Spleen (tissue), 11 donors: ENCODE data around the gene CROCC2. TPM values are rescaled to one million over a fixed set of nuclear protein-coding genes. Genes with fewer than 3 reads are reported as not detected.

Source experiments
- DNase-seq: peaks from one replicate; pipeline ENCODE4 v3.0.0-alpha.2; 2020
- H3K27ac ChIP-seq, 8 donors: fragments of 200-600 bp; sonication (generic) in 7 of 8; 1 replicate in 4 of 8; 2 replicates in 4 of 8; pipeline versions ENCODE4 v1.5.0 to v1.8.0; 2016 to 2021; ENCODE audit warnings: inconsistent platforms in 4 of 8, mild to moderate bottlenecking in 4 of 8, moderate library complexity in 1 of 8
- H3K27me3 ChIP-seq, 7 donors: fragments of 200-600 bp; sonication (generic) in 6 of 7; replicated peaks in 1 of 7; 1 replicate in 4 of 7; 2 replicates in 3 of 7; pipeline versions ENCODE4 v1.5.0 to v1.8.0; 2016 to 2021; ENCODE audit warnings: inconsistent platforms in 3 of 7, mild to moderate bottlenecking in 1 of 7
- H3K36me3 ChIP-seq, 6 donors: fragments of 200-600 bp; sonication (generic) in 5 of 6; 1 replicate in 4 of 6; 2 replicates in 2 of 6; pipeline versions ENCODE4 v1.5.0 to v1.8.0; 2016 to 2021; ENCODE audit warnings: inconsistent platforms in 2 of 6
- H3K4me1 ChIP-seq, 6 donors: fragments of 200-600 bp; sonication (generic) in 5 of 6; 1 replicate in 3 of 6; 2 replicates in 3 of 6; pipeline versions ENCODE4 v1.5.0 to v1.8.0; 2016 to 2021; ENCODE audit warnings: inconsistent platforms in 3 of 6
- H3K4me3 ChIP-seq, 8 donors: fragments of 200-600 bp; sonication (generic) in 7 of 8; 1 replicate in 4 of 8; 2 replicates in 4 of 8; pipeline versions ENCODE4 v1.5.0 to v1.8.0; 2016 to 2021; ENCODE audit warnings: inconsistent platforms in 4 of 8, mild to moderate bottlenecking in 4 of 8, moderate library complexity in 2 of 8
- H3K9me3 ChIP-seq, 8 donors: fragments of 200-600 bp; sonication (generic) in 7 of 8; 1 replicate in 4 of 8; 2 replicates in 4 of 8; pipeline versions ENCODE4 v1.5.0 to v1.8.0; 2016 to 2021; ENCODE audit warnings: inconsistent platforms in 4 of 8
- POLR2A ChIP-seq, 3 donors: fragments of 450-650 bp; IDR thresholded peaks; one replicate each; pipeline ENCODE4 v1.5.1; 2017; ENCODE audit warnings: antibody characterized with exemption in 3 of 3, mild to moderate bottlenecking in 1 of 3
- POLR2AphosphoS5 ChIP-seq, 3 donors: sonication (generic); formaldehyde crosslinking; IDR thresholded peaks; one replicate each; pipeline ENCODE4 v1.5.1; 2017; ENCODE audit warnings: antibody characterized with exemption in 3 of 3
- WGBS, 5 donors: extraction: QIAGEN DNeasy Blood & Tissue Kit in 3 of 5; methylation state at CpG; one replicate each; pipeline versions ENCODE4 v1.1.5 to v1.1.7; 2013 to 2018; 5-methylcytosine and 5-hydroxymethylcytosine counted together
- intact Hi-C: fragments of 100-400 bp; cut with DNase I; formaldehyde crosslinking; loops from one replicate; pipeline ENCODE4 v1.15.0; 2023; ENCODE audit warnings: low total_unique reads
- polyA plus RNA-seq, 3 donors: library from polyadenylated mRNA; stranded (reverse); fragments of 200-250 nt; gene quantifications; one replicate each; pipeline ENCODE4 v1.2.1, GENCODE V29; 2013
- total RNA-seq, 7 donors: library from RNA; depleted of rRNA in 3 of 7; stranded (reverse); fragments of >200 nt in 3 of 7; fragmentation: NEBNext Ultra II Directional in 4 of 7; extraction: Animal tissue kit (Norgen Biotek cat#: 25700) in 4 of 7; gene quantifications; one replicate each; pipeline versions ENCODE4 v1.1.0 to v1.2.1, GENCODE V29; 2016 to 2021
- TF ChIP-seq, protein P1 (sequence below), 11 experiments: fragments of 200-600 bp in 7 of 11; fragments of 450-650 bp in 4 of 11; sonication (generic) in 4 of 11; IDR thresholded peaks in 8 of 11; conservative IDR thresholded peaks in 3 of 11; 1 replicate in 7 of 11; 2 replicates in 4 of 11; pipeline versions ENCODE4 v1.4.0 to v1.8.0; 2016 to 2021; ENCODE audit warnings: antibody characterized with exemption in 11 of 11, inconsistent platforms in 4 of 11, mild to moderate bottlenecking in 1 of 11
- donor health status: healthy with polysubstance abuse.
- donor health status: DM: no; HTN: no; CAD: no; lungs with moderate emphysema.
- donor health status: DM: no; HTN: no; CAD: no.
- donor health status: Bipolar disorder and iron deficiency.
- donor health status: healthy.
- donor health status: DM: no; HTN: no; CAD: no.
- donor health status: DM: yes; HTN: yes; CAD: no.

CROCC2 gene
- total and polyA plus RNA-seq, 10 donors, result 0.04 to 3.6 (median 0.75) TPM

DNA sequence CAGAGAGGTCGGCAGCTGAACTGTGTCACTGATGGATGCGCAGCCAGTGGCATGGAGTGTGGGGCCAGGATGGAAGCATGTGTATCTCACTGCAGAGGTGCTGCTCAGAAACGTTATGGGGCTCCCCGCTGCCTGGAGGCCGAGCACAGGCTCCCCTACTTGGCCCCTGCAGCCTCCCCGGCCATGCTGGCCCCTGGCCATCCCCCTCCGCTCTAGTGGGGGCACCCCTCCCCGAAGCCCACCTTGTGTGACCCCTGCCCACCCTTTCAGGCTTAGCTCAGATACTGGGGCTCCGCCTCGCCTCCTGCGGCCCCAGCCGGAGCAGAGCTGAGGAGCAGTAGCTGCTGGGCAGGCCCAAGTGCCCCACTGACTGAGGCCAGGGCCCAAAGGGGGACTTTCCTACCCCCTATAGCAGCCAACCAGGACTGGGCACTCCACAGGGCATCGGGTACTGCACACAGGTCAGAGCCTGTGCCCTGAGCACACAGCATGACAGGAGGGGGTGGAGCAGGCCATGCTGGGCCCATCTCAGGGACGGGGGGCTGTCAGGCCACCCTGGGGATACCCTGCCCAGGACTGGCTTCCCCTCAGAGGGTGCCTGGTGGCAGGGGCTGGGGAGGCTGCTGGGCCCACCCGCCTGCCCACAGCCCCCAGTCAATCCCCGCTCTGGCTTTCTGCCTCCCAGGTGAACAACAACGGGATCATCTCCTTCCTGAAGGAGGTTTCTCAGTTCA, 123.6 kb downstream of the CROCC2 start:
- Histone ChIP-seq H3K27ac (no peak overlapping the region), H3K4me1 (no peaks in the 10 kb centered on the region), H3K36me3 (peaks cover 0 to 38% (median 4%) of the 10 kb centered on the region in 6 donors), H3K9me3 (peaks cover 5 to 37% (median 29%) of the 10 kb centered on the region in 8 donors), H3K4me3 (no peak overlapping the region), H3K27me3 (no peaks in the 10 kb centered on the region)
- peak; percentile 71 for DNase-seq
- intact Hi-C loops, result no loop called here
- TF ChIP-seq, protein P1, sequence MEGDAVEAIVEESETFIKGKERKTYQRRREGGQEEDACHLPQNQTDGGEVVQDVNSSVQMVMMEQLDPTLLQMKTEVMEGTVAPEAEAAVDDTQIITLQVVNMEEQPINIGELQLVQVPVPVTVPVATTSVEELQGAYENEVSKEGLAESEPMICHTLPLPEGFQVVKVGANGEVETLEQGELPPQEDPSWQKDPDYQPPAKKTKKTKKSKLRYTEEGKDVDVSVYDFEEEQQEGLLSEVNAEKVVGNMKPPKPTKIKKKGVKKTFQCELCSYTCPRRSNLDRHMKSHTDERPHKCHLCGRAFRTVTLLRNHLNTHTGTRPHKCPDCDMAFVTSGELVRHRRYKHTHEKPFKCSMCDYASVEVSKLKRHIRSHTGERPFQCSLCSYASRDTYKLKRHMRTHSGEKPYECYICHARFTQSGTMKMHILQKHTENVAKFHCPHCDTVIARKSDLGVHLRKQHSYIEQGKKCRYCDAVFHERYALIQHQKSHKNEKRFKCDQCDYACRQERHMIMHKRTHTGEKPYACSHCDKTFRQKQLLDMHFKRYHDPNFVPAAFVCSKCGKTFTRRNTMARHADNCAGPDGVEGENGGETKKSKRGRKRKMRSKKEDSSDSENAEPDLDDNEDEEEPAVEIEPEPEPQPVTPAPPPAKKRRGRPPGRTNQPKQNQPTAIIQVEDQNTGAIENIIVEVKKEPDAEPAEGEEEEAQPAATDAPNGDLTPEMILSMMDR (IDR thresholded peaks at IDR 0.05 in 8 of 11, conservative IDR thresholded peaks at IDR 0.05 in 3 of 11), result no peak
- WGBS, 5 donors, result 89 to 93% (median 92%) methylated on average over 11 to 17 of the region's 17 CpGs

DNA sequence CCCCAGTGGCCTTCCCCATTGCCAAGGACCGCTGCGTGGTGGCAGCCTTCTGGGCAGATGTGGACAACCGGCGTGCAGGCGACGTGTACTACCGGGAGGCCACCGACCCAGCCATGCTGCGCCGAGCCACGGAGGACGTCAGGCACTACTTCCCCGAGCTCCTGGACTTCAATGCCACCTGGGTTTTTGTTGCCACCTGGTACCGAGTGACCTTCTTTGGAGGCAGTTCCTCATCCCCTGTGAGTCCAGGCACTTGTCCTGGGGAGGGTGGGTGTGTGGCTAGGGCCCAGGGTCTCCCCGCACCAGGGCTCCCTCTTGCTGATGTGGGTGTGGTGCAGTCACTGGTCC, 124.2 kb downstream of the CROCC2 start:
- intact Hi-C loops, result no loop called here
- WGBS, 5 donors, result 85 to 96% (median 93%) methylated on average over 2 to 15 of the region's 15 CpGs
- DNase-seq, result no peak

DNA sequence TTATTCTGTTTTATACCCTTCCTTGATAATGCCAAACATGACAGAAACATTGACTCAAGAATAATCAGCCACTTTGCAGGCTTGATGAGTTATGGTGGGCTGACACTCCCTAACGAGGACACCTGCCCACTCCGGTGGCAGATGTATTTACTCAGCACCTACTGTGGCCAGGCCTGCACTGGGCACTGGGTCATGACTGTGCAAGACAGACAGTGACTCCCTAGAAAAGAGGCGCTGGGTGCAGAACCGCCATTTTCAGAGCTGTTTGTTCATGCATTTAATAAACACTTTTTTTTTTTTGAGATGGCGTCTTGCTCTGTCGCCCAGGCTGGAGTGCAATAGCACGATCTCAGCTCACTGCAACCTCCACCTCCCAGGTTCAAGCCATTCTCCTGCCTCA, 124.7 kb downstream of the CROCC2 start:
- no peak overlapping the region for H3K4me3 ChIP-seq
- peaks cover under 1 to 26% (median 18%) of the 10 kb centered on the region in 8 donors for H3K9me3 ChIP-seq
- intact Hi-C loops, result no loop called here
- no peaks in the 10 kb centered on the region for H3K27me3 ChIP-seq
- H3K27ac ChIP-seq, result no peak overlapping the region
- peaks cover 0 to 45% (median 4%) of the 10 kb centered on the region in 6 donors for H3K36me3 ChIP-seq
- TF ChIP-seq POLR2AphosphoS5 (IDR thresholded peaks at IDR 0.05) (no peak), POLR2A (IDR thresholded peaks at IDR 0.05) (no peak)
- TF ChIP-seq, protein P1 (IDR thresholded peaks at IDR 0.05 in 8 of 11, conservative IDR thresholded peaks at IDR 0.05 in 3 of 11), result no peak
- WGBS, 5 donors, result 84 to 93% (median 91%) methylated on average over 7 of the region's 7 CpGs
- DNase-seq, result no peak
- H3K4me1 ChIP-seq, result no peaks in the 10 kb centered on the region

More for the DNA sequence above, 124.2 kb downstream of the CROCC2 start:
- Histone ChIP-seq H3K36me3 (peaks cover 0 to 43% (median 4%) of the 10 kb centered on the region in 6 donors), H3K27ac (no peak overlapping the region), H3K4me3 (no peak overlapping the region), H3K4me1 (no peaks in the 10 kb centered on the region), H3K27me3 (no peaks in the 10 kb centered on the region), H3K9me3 (peaks cover 5 to 32% (median 24%) of the 10 kb centered on the region in 8 donors)
- TF ChIP-seq POLR2AphosphoS5 (IDR thresholded peaks at IDR 0.05) (no peak), POLR2A (IDR thresholded peaks at IDR 0.05) (no peak)
- TF ChIP-seq, protein P1 (IDR thresholded peaks at IDR 0.05 in 8 of 11, conservative IDR thresholded peaks at IDR 0.05 in 3 of 11), result no peak

DNA sequence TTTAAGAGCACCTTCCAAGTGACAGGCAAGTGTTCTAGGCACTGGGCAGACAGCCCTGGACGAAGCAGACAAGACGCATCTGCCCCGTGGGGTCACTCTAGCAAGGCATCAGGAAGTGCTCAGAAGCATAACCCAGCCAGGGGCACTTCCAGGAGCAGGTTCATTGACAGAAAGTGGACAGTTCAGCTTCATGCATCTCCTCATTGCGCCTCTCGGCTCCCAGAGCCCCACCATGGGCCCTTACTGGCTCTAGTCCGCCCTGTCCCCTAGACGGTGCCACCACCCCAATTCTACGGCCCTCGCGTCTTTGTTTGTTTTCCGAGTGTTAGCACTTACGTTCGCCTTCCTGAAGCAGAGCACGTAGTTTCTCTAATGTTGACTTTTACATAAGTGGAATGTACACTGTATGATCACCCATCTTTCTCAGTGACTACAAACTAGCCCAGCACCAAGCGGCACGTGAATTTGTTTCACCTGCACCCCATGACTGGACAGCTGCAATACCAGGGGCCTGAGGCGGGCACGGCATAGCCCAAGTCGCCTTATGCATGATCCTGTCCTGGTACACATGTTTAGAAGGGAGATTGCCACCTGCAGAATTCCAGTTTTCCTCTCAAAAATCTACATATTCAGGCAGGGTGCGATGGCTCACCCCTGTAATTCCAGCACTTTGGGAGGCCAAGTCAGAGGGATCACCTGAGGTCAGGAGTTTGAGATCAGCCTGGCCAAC, 125.5 kb downstream of the CROCC2 start:
- Histone ChIP-seq H3K9me3 (peaks cover 0 to 19% (median 11%) of the 10 kb centered on the region in 8 donors), H3K4me1 (peaks cover 0 to 7% (median 4%) of the 10 kb centered on the region in 6 donors), H3K27me3 (peaks cover 0 to 5% (median 0%) of the 10 kb centered on the region in 7 donors), H3K27ac (no peak overlapping the region), H3K4me3 (no peak overlapping the region), H3K36me3 (peaks cover 0 to 47% (median 4%) of the 10 kb centered on the region in 6 donors)
- TF ChIP-seq, protein P1 (IDR thresholded peaks at IDR 0.05 in 8 of 11, conservative IDR thresholded peaks at IDR 0.05 in 3 of 11), result no peak
- no peak for TF ChIP-seq POLR2AphosphoS5 (IDR thresholded peaks at IDR 0.05)
- no peak for TF ChIP-seq POLR2A (IDR thresholded peaks at IDR 0.05)
- intact Hi-C loops, result no loop called here
- DNase-seq, result no peak
- WGBS, 5 donors, result 85 to 97% (median 93%) methylated on average over 20 of the region's 20 CpGs
